HepG2 (cell line): Measurements from ENCODE around the gene RRAS. TPM values are rescaled to one million over a fixed set of nuclear protein-coding genes. Genes with fewer than 3 reads are reported as not detected.

Source experiments
- DNMT1 ChIP-seq: sonication (generic); formaldehyde crosslinking; IDR thresholded peaks from 2 replicates; pipeline ENCODE4 v1.5.1; 2020; ENCODE audit warnings: mild to moderate bottlenecking, missing genetic modification reagents
- DPF2 ChIP-seq: sonication (generic); formaldehyde crosslinking; IDR thresholded peaks from 2 replicates; pipeline ENCODE4 v1.4.0; 2020; ENCODE audit warnings: mild to moderate bottlenecking, low read depth, missing genetic modification reagents, borderline replicate concordance
- HNRNPLL ChIP-seq: fragments of 200-400 bp; formaldehyde crosslinking; IDR thresholded peaks from 2 replicates; pipeline ENCODE4 v1.6.1; 2017; ENCODE audit warnings: mild to moderate bottlenecking, low read depth, low read length; ENCODE audit not compliant: poor library complexity, severe bottlenecking
- NFKBIZ ChIP-seq: IDR thresholded peaks from 2 replicates; pipeline ENCODE4 v1.6.1; 2018; ENCODE audit warnings: missing genetic modification reagents, missing compliant biosample characterization
- NRL ChIP-seq: sonication (generic); formaldehyde crosslinking; IDR thresholded peaks from 2 replicates; pipeline ENCODE4 v1.5.0; 2020; ENCODE audit warnings: missing genetic modification reagents, mild to moderate bottlenecking, moderate library complexity, borderline replicate concordance
- PAWR ChIP-seq: sonication (generic); formaldehyde crosslinking; IDR thresholded peaks from 2 replicates; pipeline ENCODE4 v1.4.0; 2020; ENCODE audit warnings: missing genetic modification reagents, mild to moderate bottlenecking, borderline replicate concordance
- TRIM24 ChIP-seq: sonication (generic); formaldehyde crosslinking; IDR thresholded peaks from 2 replicates; pipeline ENCODE4 v1.8.0; 2022; ENCODE audit warnings: mild to moderate bottlenecking, missing genetic modification reagents
- ZIK1 ChIP-seq: sonication (generic); formaldehyde crosslinking; IDR thresholded peaks from 2 replicates; pipeline ENCODE4 v1.5.0; 2020; ENCODE audit warnings: mild to moderate bottlenecking, low read depth, missing genetic modification reagents, borderline replicate concordance
- ZNF180 ChIP-seq: sonication (generic); formaldehyde crosslinking; IDR thresholded peaks from 2 replicates; pipeline ENCODE4 v1.4.0; 2020; ENCODE audit warnings: low read depth, missing genetic modification reagents, borderline replicate concordance
- ZSCAN22 ChIP-seq: sonication (generic); formaldehyde crosslinking; IDR thresholded peaks from 2 replicates; pipeline ENCODE4 v1.4.0; 2020; ENCODE audit warnings: mild to moderate bottlenecking, missing genetic modification reagents
- polyA plus RNA-seq, 8 experiments: library from polyadenylated mRNA; depleted of rRNA in 3 of 8; stranded (reverse) in 7 of 8; unstranded in 1 of 8; fragments of >200 nt; fragmentation: Illumina TruSeq in 4 of 8; extraction: Trizol in 4 of 8; gene quantifications; 2 replicates each; pipeline versions ENCODE4 v1.2.1 to v1.2.3, GENCODE V29; 2011 to 2016; ENCODE audit warnings: low read depth in 4 of 8, missing spikeins in 1 of 8, mixed read lengths in 1 of 8; ENCODE audit not compliant: insufficient read depth in 1 of 8
- total RNA-seq, 5 experiments: library from RNA; depleted of rRNA; stranded (reverse); fragments of >200 nt; fragmentation: Illumina TruSeq; extraction: Trizol; gene quantifications; 2 replicates each; pipeline ENCODE4 v1.2.3, GENCODE V29; 2016; ENCODE audit warnings: low read depth in 1 of 5
- TF ChIP-seq, protein P1 (sequence below): IDR thresholded peaks from 2 replicates; pipeline ENCODE4 v1.6.1; 2018; ENCODE audit warnings: missing genetic modification reagents
- TF ChIP-seq, protein P2 (sequence below): sonication (generic); IDR thresholded peaks from 2 replicates; pipeline ENCODE4 v1.6.1; 2016; ENCODE audit warnings: low read depth, borderline replicate concordance
- TF ChIP-seq, protein P3 (sequence below): IDR thresholded peaks from 2 replicates; pipeline ENCODE4 v1.6.1; 2016; ENCODE audit warnings: mild to moderate bottlenecking, missing biosample characterization, missing genetic modification reagents
- TF ChIP-seq, protein P4 (sequence below): IDR thresholded peaks from 2 replicates; pipeline ENCODE4 v1.6.1; 2012; ENCODE audit warnings: low read length, improper control_type of control experiment
- TF ChIP-seq, protein P5 (sequence below): sonication (generic); formaldehyde crosslinking; IDR thresholded peaks from 2 replicates; pipeline ENCODE4 v1.8.1; 2023; ENCODE audit warnings: mild to moderate bottlenecking, missing genetic modification reagents
- TF ChIP-seq, protein P6 (sequence below): IDR thresholded peaks from 2 replicates; pipeline ENCODE4 v1.6.1; 2016; ENCODE audit warnings: mild to moderate bottlenecking

Gene RRAS
- total and polyA plus RNA-seq, 2 of the 13 experiments (the other 11 are each of a cell fraction or from before 2014, with no cell fraction given) = 1.5 to 12.0 TPM

DNA sequence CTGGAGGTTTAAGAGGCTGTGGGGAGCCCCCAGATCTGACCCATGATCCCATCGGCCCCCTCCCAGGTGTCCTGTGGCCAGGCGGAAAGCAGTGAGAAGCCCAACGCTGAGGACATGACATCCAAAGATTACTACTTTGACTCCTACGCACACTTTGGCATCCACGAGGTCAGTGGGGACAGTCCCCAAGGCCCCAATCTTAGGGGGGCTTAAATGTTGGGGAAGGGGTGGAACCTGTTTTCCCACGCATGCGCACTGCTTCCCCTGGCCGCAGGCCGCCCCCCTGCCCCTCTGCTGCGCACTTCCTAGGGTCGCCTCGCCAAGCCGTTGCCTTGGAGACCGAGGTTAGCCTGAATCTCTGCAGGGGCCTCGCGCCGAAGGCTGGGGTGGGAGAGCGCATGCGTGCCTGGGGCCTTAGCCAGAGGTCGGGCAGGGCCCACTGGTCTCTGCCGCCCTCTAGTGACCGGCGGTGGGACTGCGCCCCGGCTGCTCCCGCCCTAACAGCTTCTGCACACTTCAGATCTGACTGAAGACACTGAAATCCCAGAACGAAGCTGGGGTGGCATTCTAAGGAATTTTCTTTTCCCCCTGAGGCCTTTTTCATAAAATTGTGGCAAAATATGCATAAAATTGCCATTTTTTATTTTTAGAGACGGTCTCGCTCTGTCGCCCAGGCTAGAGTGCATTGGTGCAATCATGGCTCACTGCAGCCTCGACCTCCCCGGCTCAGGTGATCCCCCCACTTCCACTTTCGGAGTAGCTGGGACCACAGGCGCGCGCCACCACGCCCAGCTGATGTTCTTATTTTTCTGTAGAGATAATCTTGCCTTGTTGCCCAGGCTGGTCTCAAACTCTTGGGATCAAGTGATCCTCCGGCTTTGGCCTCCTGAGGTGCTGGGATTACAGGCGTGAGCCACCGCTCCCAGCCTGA lies 40.7 kb upstream of the RRAS start (continued):
- TF ChIP-seq, protein P1, sequence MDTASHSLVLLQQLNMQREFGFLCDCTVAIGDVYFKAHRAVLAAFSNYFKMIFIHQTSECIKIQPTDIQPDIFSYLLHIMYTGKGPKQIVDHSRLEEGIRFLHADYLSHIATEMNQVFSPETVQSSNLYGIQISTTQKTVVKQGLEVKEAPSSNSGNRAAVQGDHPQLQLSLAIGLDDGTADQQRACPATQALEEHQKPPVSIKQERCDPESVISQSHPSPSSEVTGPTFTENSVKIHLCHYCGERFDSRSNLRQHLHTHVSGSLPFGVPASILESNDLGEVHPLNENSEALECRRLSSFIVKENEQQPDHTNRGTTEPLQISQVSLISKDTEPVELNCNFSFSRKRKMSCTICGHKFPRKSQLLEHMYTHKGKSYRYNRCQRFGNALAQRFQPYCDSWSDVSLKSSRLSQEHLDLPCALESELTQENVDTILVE (CRISPR knock-in tag) = no peak
- TF ChIP-seq DPF2 (CRISPR knock-in tag) (no peak), HNRNPLL (no peak), ZNF180 (no peak), PAWR (CRISPR knock-in tag) (no peak), DNMT1 (CRISPR knock-in tag) (no peak), NFKBIZ (CRISPR knock-in tag) (no peak), TRIM24 (no peak), ZSCAN22 (CRISPR knock-in tag) (no peak), ZIK1 (CRISPR knock-in tag) (no peak), NRL (CRISPR knock-in tag) (no peak)
- TF ChIP-seq, protein P2, sequence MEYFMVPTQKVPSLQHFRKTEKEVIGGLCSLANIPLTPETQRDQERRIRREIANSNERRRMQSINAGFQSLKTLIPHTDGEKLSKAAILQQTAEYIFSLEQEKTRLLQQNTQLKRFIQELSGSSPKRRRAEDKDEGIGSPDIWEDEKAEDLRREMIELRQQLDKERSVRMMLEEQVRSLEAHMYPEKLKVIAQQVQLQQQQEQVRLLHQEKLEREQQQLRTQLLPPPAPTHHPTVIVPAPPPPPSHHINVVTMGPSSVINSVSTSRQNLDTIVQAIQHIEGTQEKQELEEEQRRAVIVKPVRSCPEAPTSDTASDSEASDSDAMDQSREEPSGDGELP = no peak
- TF ChIP-seq, protein P3, sequence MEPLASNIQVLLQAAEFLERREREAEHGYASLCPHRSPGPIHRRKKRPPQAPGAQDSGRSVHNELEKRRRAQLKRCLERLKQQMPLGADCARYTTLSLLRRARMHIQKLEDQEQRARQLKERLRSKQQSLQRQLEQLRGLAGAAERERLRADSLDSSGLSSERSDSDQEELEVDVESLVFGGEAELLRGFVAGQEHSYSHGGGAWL (CRISPR knock-in tag) = 0 out of 2 replicates have a peak, but pooled peaks have one; percentile 31
- TF ChIP-seq, protein P4, sequence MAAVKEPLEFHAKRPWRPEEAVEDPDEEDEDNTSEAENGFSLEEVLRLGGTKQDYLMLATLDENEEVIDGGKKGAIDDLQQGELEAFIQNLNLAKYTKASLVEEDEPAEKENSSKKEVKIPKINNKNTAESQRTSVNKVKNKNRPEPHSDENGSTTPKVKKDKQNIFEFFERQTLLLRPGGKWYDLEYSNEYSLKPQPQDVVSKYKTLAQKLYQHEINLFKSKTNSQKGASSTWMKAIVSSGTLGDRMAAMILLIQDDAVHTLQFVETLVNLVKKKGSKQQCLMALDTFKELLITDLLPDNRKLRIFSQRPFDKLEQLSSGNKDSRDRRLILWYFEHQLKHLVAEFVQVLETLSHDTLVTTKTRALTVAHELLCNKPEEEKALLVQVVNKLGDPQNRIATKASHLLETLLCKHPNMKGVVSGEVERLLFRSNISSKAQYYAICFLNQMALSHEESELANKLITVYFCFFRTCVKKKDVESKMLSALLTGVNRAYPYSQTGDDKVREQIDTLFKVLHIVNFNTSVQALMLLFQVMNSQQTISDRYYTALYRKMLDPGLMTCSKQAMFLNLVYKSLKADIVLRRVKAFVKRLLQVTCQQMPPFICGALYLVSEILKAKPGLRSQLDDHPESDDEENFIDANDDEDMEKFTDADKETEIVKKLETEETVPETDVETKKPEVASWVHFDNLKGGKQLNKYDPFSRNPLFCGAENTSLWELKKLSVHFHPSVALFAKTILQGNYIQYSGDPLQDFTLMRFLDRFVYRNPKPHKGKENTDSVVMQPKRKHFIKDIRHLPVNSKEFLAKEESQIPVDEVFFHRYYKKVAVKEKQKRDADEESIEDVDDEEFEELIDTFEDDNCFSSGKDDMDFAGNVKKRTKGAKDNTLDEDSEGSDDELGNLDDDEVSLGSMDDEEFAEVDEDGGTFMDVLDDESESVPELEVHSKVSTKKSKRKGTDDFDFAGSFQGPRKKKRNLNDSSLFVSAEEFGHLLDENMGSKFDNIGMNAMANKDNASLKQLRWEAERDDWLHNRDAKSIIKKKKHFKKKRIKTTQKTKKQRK = no peak
- TF ChIP-seq, protein P5, sequence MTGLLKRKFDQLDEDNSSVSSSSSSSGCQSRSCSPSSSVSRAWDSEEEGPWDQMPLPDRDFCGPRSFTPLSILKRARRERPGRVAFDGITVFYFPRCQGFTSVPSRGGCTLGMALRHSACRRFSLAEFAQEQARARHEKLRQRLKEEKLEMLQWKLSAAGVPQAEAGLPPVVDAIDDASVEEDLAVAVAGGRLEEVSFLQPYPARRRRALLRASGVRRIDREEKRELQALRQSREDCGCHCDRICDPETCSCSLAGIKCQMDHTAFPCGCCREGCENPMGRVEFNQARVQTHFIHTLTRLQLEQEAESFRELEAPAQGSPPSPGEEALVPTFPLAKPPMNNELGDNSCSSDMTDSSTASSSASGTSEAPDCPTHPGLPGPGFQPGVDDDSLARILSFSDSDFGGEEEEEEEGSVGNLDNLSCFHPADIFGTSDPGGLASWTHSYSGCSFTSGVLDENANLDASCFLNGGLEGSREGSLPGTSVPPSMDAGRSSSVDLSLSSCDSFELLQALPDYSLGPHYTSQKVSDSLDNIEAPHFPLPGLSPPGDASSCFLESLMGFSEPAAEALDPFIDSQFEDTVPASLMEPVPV (CRISPR knock-in tag) = no peak; the same call in 1 of the 2 replicates
- TF ChIP-seq, protein P6, sequence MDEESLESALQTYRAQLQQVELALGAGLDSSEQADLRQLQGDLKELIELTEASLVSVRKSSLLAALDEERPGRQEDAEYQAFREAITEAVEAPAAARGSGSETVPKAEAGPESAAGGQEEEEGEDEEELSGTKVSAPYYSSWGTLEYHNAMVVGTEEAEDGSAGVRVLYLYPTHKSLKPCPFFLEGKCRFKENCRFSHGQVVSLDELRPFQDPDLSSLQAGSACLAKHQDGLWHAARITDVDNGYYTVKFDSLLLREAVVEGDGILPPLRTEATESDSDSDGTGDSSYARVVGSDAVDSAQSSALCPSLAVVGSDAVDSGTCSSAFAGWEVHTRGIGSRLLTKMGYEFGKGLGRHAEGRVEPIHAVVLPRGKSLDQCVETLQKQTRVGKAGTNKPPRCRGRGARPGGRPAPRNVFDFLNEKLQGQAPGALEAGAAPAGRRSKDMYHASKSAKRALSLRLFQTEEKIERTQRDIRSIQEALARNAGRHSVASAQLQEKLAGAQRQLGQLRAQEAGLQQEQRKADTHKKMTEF (CRISPR knock-in tag) = peak; percentile 47; the same call in 1 of the 2 replicates
